ENCODE data around the gene DND1. TPM values are rescaled to one million over a fixed set of nuclear protein-coding genes. Genes with fewer than 3 reads are reported as not detected.
"Not testable (repeated sequence)": the region's sequence is repeated elsewhere in the genome, so short reads cannot be mapped to it uniquely, and the experiment has no call there.

DND1 gene
- total RNA-seq, 2 donors from 2014 or later: 0.78 to 1.0 TPM

- no peak for DNase-seq
- intact Hi-C loops (cut with DNase I, micrococcal nuclease): loop anchor here (10.0 kb wide), 1 partner anchor 59 kb away; no protein-coding TSS in a partner anchor
- no peak for ATAC-seq
Measured at GRCh38 chr5:140634103-140634502, 39.3 kb downstream of the DND1 start.

GRCh38 chr5:140633501-140633900, 39.9 kb downstream of the DND1 start:
- intact Hi-C loops (cut with DNase I, micrococcal nuclease): loop anchor here (10.0 kb wide), 1 partner anchor 59 kb away; no protein-coding TSS in a partner anchor
- ATAC-seq (no peak), DNase-seq (no peak)

- intact Hi-C loops (cut with DNase I, micrococcal nuclease): loop anchor here (10.0 kb wide), 1 partner anchor 58 kb away; no protein-coding TSS in a partner anchor
Measured at GRCh38 chr5:140633021-140633471, 40.3 kb downstream of the DND1 start, which contains the start of gene CD14. TSS of gene CD14 (minus strand) at chr5:140633175. CDS start at chr5:140633071, 104 bp downstream.

GRCh38 chr5:140632366-140633020, 40.9 kb downstream of the DND1 start:
- intact Hi-C loops (cut with DNase I, micrococcal nuclease): loop anchor here (10.0 kb wide), 1 partner anchor 58 kb away; no protein-coding TSS in a partner anchor
- DNase-seq (peak; percentile 48 to 68), ATAC-seq (peak; percentile 59)

More at GRCh38 chr5:140633021-140633471, 40.3 kb downstream of the DND1 start, which contains the start of gene CD14:
- ATAC-seq: peak; percentile 48
- DNase-seq: peak; percentile 68 to 74

- DNase-seq (peak in 1 of 2 donors; percentile 61), ATAC-seq (peak; percentile 69)
- intact Hi-C loops (cut with DNase I, micrococcal nuclease): loop anchor here (10.0 kb wide), 1 partner anchor 57 kb away; no protein-coding TSS in a partner anchor
Measured at GRCh38 chr5:140631831-140632365, 41.5 kb downstream of the DND1 start.

- ATAC-seq (peak; percentile 56), DNase-seq (peak in 1 of 2 donors; percentile 48)
- intact Hi-C loops (cut with DNase I, micrococcal nuclease): loop anchor here (10.0 kb wide), 1 partner anchor 56 kb away; no protein-coding TSS in a partner anchor
Measured at GRCh38 chr5:140631036-140631417, 42.3 kb downstream of the DND1 start.

GRCh38 chr5:140630292-140631035, 42.9 kb downstream of the DND1 start:
- DNase-seq: no peak
- no peak for ATAC-seq
- intact Hi-C loops (cut with DNase I, micrococcal nuclease): loop anchor here (10.0 kb wide), 1 partner anchor 56 kb away; no protein-coding TSS in a partner anchor

GRCh38 chr5:140628711-140629110, 44.7 kb downstream of the DND1 start:
- intact Hi-C loops (cut with DNase I, micrococcal nuclease): no loop called here
- no peak for ATAC-seq
- DNase-seq: no peak

- ATAC-seq: no peak
- DNase-seq: no peak
Measured at GRCh38 chr5:140627972-140628371, 45.4 kb downstream of the DND1 start.

GRCh38 chr5:140624886-140625285, 48.5 kb downstream of the DND1 start:
- ATAC-seq; intact Hi-C loops (cut with DNase I, micrococcal nuclease); DNase-seq: not testable (repeated sequence)

More at GRCh38 chr5:140627972-140628371, 45.4 kb downstream of the DND1 start:
- intact Hi-C loops (cut with DNase I, micrococcal nuclease): no loop called here

GRCh38 chr5:140623061-140623460, 50.3 kb downstream of the DND1 start:
- DNase-seq; intact Hi-C loops (cut with DNase I, micrococcal nuclease); ATAC-seq: not testable (repeated sequence)

GRCh38 chr5:140622301-140622700, 51.1 kb downstream of the DND1 start:
- ATAC-seq (no peak), DNase-seq (no peak)
- intact Hi-C loops (cut with DNase I, micrococcal nuclease): no loop called here

Small RNA genes lying within 50 kb of the gene (microRNA-seq; reads per million reads assigned to microRNA genes)
- 3.2 to 4.1 reads per million in 2 donors for gene MIR3655

Other genes with a start within 250 kb of the DND1 start
- gene EIF4EBP3, start 125.9 kb downstream of the DND1 start, total RNA-seq: 10 to 100 TPM; 27.2 to 32.9 TPM
- gene SRA1, start 116.1 kb downstream of the DND1 start, total RNA-seq: 10 to 100 TPM; 25.1 to 39.0 TPM
- gene APBB3, start 109.0 kb downstream of the DND1 start, total RNA-seq: 10 to 100 TPM; 19.6 to 26.5 TPM
- gene SLC35A4, start 108.7 kb downstream of the DND1 start, total RNA-seq: 100 to 1,000 TPM in 1 of 2 donors, 10 to 100 TPM in 1; 89.7 to 121 TPM
- 10 to 100 TPM; 35.5 to 65.7 TPM for gene CD14, start 40.4 kb downstream of the DND1 start, total RNA-seq
- gene TMCO6, start 34.1 kb downstream of the DND1 start, total RNA-seq: 10 to 100 TPM; 11.4 to 16.1 TPM
- gene NDUFA2, start 25.9 kb downstream of the DND1 start, total RNA-seq: 10 to 100 TPM; 88.1 to 89.3 TPM
- 10 to 100 TPM; 60.4 to 77.4 TPM for gene IK, start 25.7 kb downstream of the DND1 start, total RNA-seq
- 10 to 100 TPM; 38.2 to 46.3 TPM for gene WDR55, start 8.7 kb downstream of the DND1 start, total RNA-seq
- 10 to 100 TPM; 48.6 to 53.7 TPM for gene HARS1, start 17.8 kb upstream of the DND1 start, total RNA-seq
- 10 to 100 TPM; 37.6 to 38.9 TPM for gene HARS2, start 17.9 kb upstream of the DND1 start, total RNA-seq
- gene ZMAT2, start 26.9 kb upstream of the DND1 start, total RNA-seq: 10 to 100 TPM; 41.4 to 49.9 TPM
- not detected for gene PCDHA1, start 112.6 kb upstream of the DND1 start, total RNA-seq
- not detected for gene PCDHA2, start 121.3 kb upstream of the DND1 start, total RNA-seq
- under 1 TPM; 0.06 to 0.28 TPM for gene PCDHA3, start 127.5 kb upstream of the DND1 start, total RNA-seq
- 1 to 10 TPM in 1 of 2 donors, under 1 TPM in 1; 0.39 to 1.1 TPM for gene PCDHA4, start 133.5 kb upstream of the DND1 start, total RNA-seq
- under 1 TPM; 0.06 to 0.09 TPM for gene PCDHA5, start 148.0 kb upstream of the DND1 start, total RNA-seq
- under 1 TPM; 0.22 to 0.31 TPM for gene PCDHA6, start 154.4 kb upstream of the DND1 start, total RNA-seq
- under 1 TPM; 0.17 to 0.27 TPM for gene PCDHA7, start 160.7 kb upstream of the DND1 start, total RNA-seq
- not detected for gene PCDHA8, start 167.6 kb upstream of the DND1 start, total RNA-seq
- under 1 TPM; 0.08 to 0.15 TPM for gene PCDHA9, start 174.8 kb upstream of the DND1 start, total RNA-seq
- under 1 TPM; 0.20 to 0.24 TPM for gene PCDHA10, start 182.3 kb upstream of the DND1 start, total RNA-seq
- gene PCDHA11, start 195.4 kb upstream of the DND1 start, total RNA-seq: under 1 TPM; 0.08 to 0.09 TPM
- gene PCDHA12, start 201.7 kb upstream of the DND1 start, total RNA-seq: under 1 TPM; 0.08 to 0.18 TPM
- under 1 TPM in 1 of 2 donors, not detected in 1; 0.12 TPM for gene PCDHA13, start 208.5 kb upstream of the DND1 start, total RNA-seq